H9 (cell line): ENCODE measurements around the gene MARCHF9. TPM values are rescaled to one million over a fixed set of nuclear protein-coding genes. Genes with fewer than 3 reads are reported as not detected.
A peak's percentile ranks its signal among the peaks of the same experiment; 100 is the strongest.
"Not testable (repeated sequence)": the region's sequence is repeated elsewhere in the genome, so short reads cannot be mapped to it uniquely, and the experiment has no call there.

Experiments
- DNase-seq: peaks from one replicate; pipeline ENCODE4 v3.0.0-alpha.2; 2017
- H2AFZ ChIP-seq: one replicate; pipeline ENCODE4 v1.6.1; 2013; ENCODE audit warnings: mild to moderate bottlenecking, low read length, control low read depth, moderate library complexity
- H2AK5ac ChIP-seq: 2 replicates; pipeline ENCODE4 v1.6.1; 2013; ENCODE audit warnings: low read length, control low read depth, mixed read lengths; ENCODE audit not compliant: insufficient read length
- H2BK120ac ChIP-seq: one replicate; pipeline ENCODE4 v1.6.1; 2013; ENCODE audit warnings: low read depth, mild to moderate bottlenecking, low read length, control low read depth, inconsistent platforms; ENCODE audit not compliant: poor library complexity, severe bottlenecking
- H2BK12ac ChIP-seq: 2 replicates; pipeline ENCODE4 v1.6.1; 2013; ENCODE audit warnings: low read length, control low read depth, mixed read lengths, low read depth; ENCODE audit not compliant: insufficient read length
- H2BK15ac ChIP-seq: 2 replicates; pipeline ENCODE4 v1.6.1; 2013; ENCODE audit warnings: low read depth, low read length, control low read depth
- H2BK20ac ChIP-seq: one replicate; pipeline ENCODE4 v1.6.1; 2013; ENCODE audit warnings: low read depth, mild to moderate bottlenecking, low read length, control low read depth, inconsistent platforms; ENCODE audit not compliant: poor library complexity, severe bottlenecking
- H2BK5ac ChIP-seq: 2 replicates; pipeline ENCODE4 v1.6.1; 2013; ENCODE audit warnings: low read length, control low read depth, mixed read lengths; ENCODE audit not compliant: insufficient read length
- H3K14ac ChIP-seq: 2 replicates; pipeline ENCODE4 v1.6.1; 2013; ENCODE audit warnings: low read length, control low read depth; ENCODE audit not compliant: insufficient read depth
- H3K18ac ChIP-seq: 2 replicates; pipeline ENCODE4 v1.6.1; 2013; ENCODE audit warnings: low read depth, mild to moderate bottlenecking, mixed read lengths, low read length, control low read depth; ENCODE audit not compliant: insufficient read length
- H3K23ac ChIP-seq: 2 replicates; pipeline ENCODE4 v1.6.1; 2013; ENCODE audit warnings: low read length, control low read depth, mixed read lengths, low read depth; ENCODE audit not compliant: insufficient read length
- H3K23me2 ChIP-seq: 2 replicates; pipeline ENCODE4 v1.6.1; 2013; ENCODE audit warnings: low read depth, mild to moderate bottlenecking, mixed read lengths, low read length, control low read depth; ENCODE audit not compliant: insufficient read length, poor library complexity, severe bottlenecking
- H3K27ac ChIP-seq: 2 replicates; pipeline ENCODE4 v1.5.1; 2013; ENCODE audit warnings: low read length, control low read depth, mixed read lengths, low read depth; ENCODE audit not compliant: insufficient read length
- H3K27me3 ChIP-seq: 2 replicates; pipeline ENCODE4 v1.6.1; 2013; ENCODE audit warnings: low read length, control low read depth, inconsistent platforms; ENCODE audit not compliant: insufficient read depth
- H3K4ac ChIP-seq: 2 replicates; pipeline ENCODE4 v1.6.1; 2013; ENCODE audit warnings: low read depth, mild to moderate bottlenecking, control low read depth, inconsistent platforms, low read length, moderate library complexity
- H3K4me1 ChIP-seq: 2 replicates; pipeline ENCODE4 v1.6.1; 2013; ENCODE audit warnings: low read length, control low read depth, inconsistent platforms; ENCODE audit not compliant: insufficient read depth
- H3K4me2 ChIP-seq: 2 replicates; pipeline ENCODE4 v1.6.1; 2013; ENCODE audit warnings: low read length, control low read depth, mixed read lengths; ENCODE audit not compliant: insufficient read length, insufficient read depth
- H3K56ac ChIP-seq: 2 replicates; pipeline ENCODE4 v1.6.1; 2013; ENCODE audit warnings: low read depth, mild to moderate bottlenecking, mixed read lengths, low read length, control low read depth; ENCODE audit not compliant: insufficient read length
- H3K79me1 ChIP-seq: 2 replicates; pipeline ENCODE4 v1.6.1; 2013; ENCODE audit warnings: low read depth, mild to moderate bottlenecking, moderate library complexity, low read length, control low read depth, inconsistent platforms; ENCODE audit not compliant: insufficient read depth, poor library complexity, severe bottlenecking
- H3K79me2 ChIP-seq: 2 replicates; pipeline ENCODE4 v1.6.1; 2013; ENCODE audit warnings: low read length, control low read depth, inconsistent platforms; ENCODE audit not compliant: insufficient read depth
- H3K9ac ChIP-seq: 2 replicates; pipeline ENCODE4 v1.6.1; 2013; ENCODE audit warnings: low read length, control low read depth, mixed read lengths; ENCODE audit not compliant: insufficient read length; ENCODE audit errors: extremely low read depth
- H3K9me3 ChIP-seq: one replicate; pipeline ENCODE4 v1.6.1; 2013; ENCODE audit warnings: low read depth, low read length, inconsistent platforms; ENCODE audit not compliant: control insufficient read depth
- H3T11ph ChIP-seq: one replicate; pipeline ENCODE4 v1.6.1; 2013; ENCODE audit warnings: mild to moderate bottlenecking, low read length, control low read depth, inconsistent platforms
- H4K20me1 ChIP-seq: one replicate; pipeline ENCODE4 v1.6.1; 2013; ENCODE audit not compliant: control insufficient read depth, insufficient read length, insufficient read depth
- H4K5ac ChIP-seq: 2 replicates; pipeline ENCODE4 v1.6.1; 2013; ENCODE audit warnings: low read depth, mild to moderate bottlenecking, mixed read lengths, low read length, control low read depth; ENCODE audit not compliant: insufficient read length
- H4K8ac ChIP-seq: replicated peaks from 2 replicates; pipeline ENCODE4 v1.6.1; 2013; ENCODE audit warnings: low read length, control low read depth, mixed read lengths, low read depth; ENCODE audit not compliant: insufficient read length
- H4K91ac ChIP-seq: 2 replicates; pipeline ENCODE4 v1.6.1; 2013; ENCODE audit warnings: low read depth, mild to moderate bottlenecking, moderate library complexity, mixed read lengths, low read length, control low read depth; ENCODE audit not compliant: insufficient read length
- H3K27ac Mint-ChIP-seq, 3 experiments: 2 replicates in 2 of 3; 3 replicates in 1 of 3; pipeline ENCODE4 v1.8.0; 2020 to 2021; ENCODE audit warnings: mixed read lengths in 3 of 3, mild to moderate bottlenecking in 1 of 3, moderate library complexity in 1 of 3
- H3K27me3 Mint-ChIP-seq: 2 replicates; pipeline ENCODE4 v1.8.0; 2021; ENCODE audit warnings: low read depth, mild to moderate bottlenecking, moderate library complexity, mixed read lengths
- H3K36me3 Mint-ChIP-seq, 3 experiments: 2 replicates in 2 of 3; 3 replicates in 1 of 3; pipeline ENCODE4 v1.8.0; 2020 to 2021; ENCODE audit warnings: low read depth in 3 of 3, mixed read lengths in 3 of 3; ENCODE audit not compliant: insufficient read depth in 1 of 3
- H3K4me1 Mint-ChIP-seq, 2 experiments: 2 replicates each; pipeline ENCODE4 v1.8.0; 2020; ENCODE audit warnings: mixed read lengths in 2 of 2
- H3K4me3 Mint-ChIP-seq, 2 experiments: 2 replicates in 1 of 2; 3 replicates in 1 of 2; pipeline ENCODE4 v1.8.0; 2020 to 2021; ENCODE audit warnings: mild to moderate bottlenecking in 2 of 2, mixed read lengths in 2 of 2, moderate library complexity in 1 of 2
- H3K9me3 Mint-ChIP-seq, 2 experiments: 2 replicates in 1 of 2; 3 replicates in 1 of 2; pipeline ENCODE4 v1.8.0; 2020; ENCODE audit warnings: mild to moderate bottlenecking in 2 of 2, mixed read lengths in 2 of 2, moderate library complexity in 1 of 2
- WGBS: extraction: QIAGEN DNeasy Blood & Tissue Kit; methylation state at CpG from one replicate; pipeline ENCODE4 v1.1.7; 2013; ENCODE audit warnings: missing lambda C conversion rate, low lambda C conversion rate, mixed read lengths; ENCODE audit not compliant: insufficient read length; ENCODE audit errors: extremely low coverage; 5-methylcytosine and 5-hydroxymethylcytosine counted together
- total RNA-seq: library from RNA; stranded (reverse); gene quantifications from 2 replicates; pipeline ENCODE4 v1.2.1, GENCODE V29; 2021
- TF ChIP-seq, protein P1 (sequence below): fragments of 200-600 bp; sonication (generic); conservative IDR thresholded peaks from 3 replicates; pipeline ENCODE4 v1.8.0; 2021; ENCODE audit warnings: antibody characterized with exemption, mild to moderate bottlenecking

The MARCHF9 gene
- total RNA-seq, 1 experiment from 2014 or later = 20.5 TPM

- Histone ChIP-seq H3K27ac (peak within 1 kb of the TSS; percentile 17), H3K56ac (no peak within 1 kb of the TSS), H2BK15ac (no peak within 1 kb of the TSS), H3K23ac (no peak within 1 kb of the TSS), H3K79me1 (no peaks in the 10 kb centered on the region), H2AK5ac (no peak within 1 kb of the TSS), H2AFZ (peak within 1 kb of the TSS; percentile 72), H4K91ac (no peak within 1 kb of the TSS), H4K8ac (no peak within 1 kb of the TSS), H2BK12ac (no peak within 1 kb of the TSS), H3K14ac (peak within 1 kb of the TSS; percentile 98), H3K9ac (peak within 1 kb of the TSS; percentile 94), H3T11ph (peak within 1 kb of the TSS; percentile 56), H4K5ac (no peak within 1 kb of the TSS), H2BK120ac (no peak within 1 kb of the TSS), H3K4me2 (peak within 1 kb of the TSS; percentile 44), H3K9me3 (no peaks in the 10 kb centered on the region), H2BK20ac (no peak within 1 kb of the TSS), H3K79me2 (no peaks in the 10 kb centered on the region), H3K27me3 (no peaks in the 10 kb centered on the region), H3K4me1 (no peaks in the 10 kb centered on the region), H3K4ac (no peak within 1 kb of the TSS), H3K18ac (peak within 1 kb of the TSS; percentile 97), H3K23me2 (peaks cover 8% of the 10 kb centered on the region), H2BK5ac (no peak within 1 kb of the TSS), H4K20me1 (no peaks in the 10 kb centered on the region)
- no peak for DNase-seq
- H3K27ac Mint-ChIP-seq = peak within 1 kb of the TSS; percentile 100
- peaks cover 7% of the 10 kb centered on the region; the same call in 1 of the 2 replicates for H3K27me3 Mint-ChIP-seq
- TF ChIP-seq, protein P1, sequence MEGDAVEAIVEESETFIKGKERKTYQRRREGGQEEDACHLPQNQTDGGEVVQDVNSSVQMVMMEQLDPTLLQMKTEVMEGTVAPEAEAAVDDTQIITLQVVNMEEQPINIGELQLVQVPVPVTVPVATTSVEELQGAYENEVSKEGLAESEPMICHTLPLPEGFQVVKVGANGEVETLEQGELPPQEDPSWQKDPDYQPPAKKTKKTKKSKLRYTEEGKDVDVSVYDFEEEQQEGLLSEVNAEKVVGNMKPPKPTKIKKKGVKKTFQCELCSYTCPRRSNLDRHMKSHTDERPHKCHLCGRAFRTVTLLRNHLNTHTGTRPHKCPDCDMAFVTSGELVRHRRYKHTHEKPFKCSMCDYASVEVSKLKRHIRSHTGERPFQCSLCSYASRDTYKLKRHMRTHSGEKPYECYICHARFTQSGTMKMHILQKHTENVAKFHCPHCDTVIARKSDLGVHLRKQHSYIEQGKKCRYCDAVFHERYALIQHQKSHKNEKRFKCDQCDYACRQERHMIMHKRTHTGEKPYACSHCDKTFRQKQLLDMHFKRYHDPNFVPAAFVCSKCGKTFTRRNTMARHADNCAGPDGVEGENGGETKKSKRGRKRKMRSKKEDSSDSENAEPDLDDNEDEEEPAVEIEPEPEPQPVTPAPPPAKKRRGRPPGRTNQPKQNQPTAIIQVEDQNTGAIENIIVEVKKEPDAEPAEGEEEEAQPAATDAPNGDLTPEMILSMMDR = no peak
- H3K36me3 Mint-ChIP-seq = peaks cover 20 to 42% (median 31%) of the 10 kb centered on the region in 3 experiments
- H3K4me1 Mint-ChIP-seq = peaks cover 7 to 13% of the 10 kb centered on the region in 2 experiments; a peak in 3 of 4 replicates
- H3K4me3 Mint-ChIP-seq = peak within 1 kb of the TSS; percentile 98 to 99
- H3K9me3 Mint-ChIP-seq = no peaks in the 10 kb centered on the region
- WGBS = no CpG with 5 or more reads among the region's 67 CpGs
Observed at GRCh38 chr12:57772429-57773322, 17.8 kb downstream of the MARCHF9 start, which contains the start of gene EEF1AKMT3. TSS of gene EEF1AKMT3 (plus strand) at chr12:57772614. CDS start at chr12:57772725, 111 bp downstream.

GRCh38 chr12:57774634-57775033 is 19.7 kb downstream of the MARCHF9 start:
- not testable (repeated sequence) for H3K9me3 Mint-ChIP-seq, DNase-seq, H3K56ac ChIP-seq, H2BK120ac ChIP-seq, H4K91ac ChIP-seq, H4K5ac ChIP-seq, H3K9ac ChIP-seq, H3K14ac ChIP-seq, H2BK15ac ChIP-seq, H3K27ac ChIP-seq, H3T11ph ChIP-seq, H3K18ac ChIP-seq, H2AK5ac ChIP-seq, H2BK12ac ChIP-seq, H3K79me2 ChIP-seq, H3K27ac Mint-ChIP-seq, H2BK5ac ChIP-seq, H4K20me1 ChIP-seq, H3K79me1 ChIP-seq, H3K27me3 Mint-ChIP-seq, H3K9me3 ChIP-seq, H3K4me3 Mint-ChIP-seq, H3K4me1 ChIP-seq, H3K4me2 ChIP-seq, H3K23me2 ChIP-seq, H4K8ac ChIP-seq, H3K23ac ChIP-seq, H3K4ac ChIP-seq, H3K27me3 ChIP-seq, H2AFZ ChIP-seq, H2BK20ac ChIP-seq
- WGBS = no CpG with 5 or more reads among the region's 11 CpGs
- Mint-ChIP-seq H3K36me3 (peaks cover 12 to 24% (median 16%) of the 10 kb centered on the region in 3 experiments), H3K4me1 (peaks cover 7 to 12% of the 10 kb centered on the region in 2 experiments; a peak in 3 of 4 replicates)
